ENCODE measurements around the gene APP.
A peak's percentile ranks its signal among the peaks of the same experiment; 100 is the strongest.

APP gene

GRCh38 chr21:25906587-25906986 is 264.0 kb downstream of the APP start:
- TF ChIP-seq, protein P1, sequence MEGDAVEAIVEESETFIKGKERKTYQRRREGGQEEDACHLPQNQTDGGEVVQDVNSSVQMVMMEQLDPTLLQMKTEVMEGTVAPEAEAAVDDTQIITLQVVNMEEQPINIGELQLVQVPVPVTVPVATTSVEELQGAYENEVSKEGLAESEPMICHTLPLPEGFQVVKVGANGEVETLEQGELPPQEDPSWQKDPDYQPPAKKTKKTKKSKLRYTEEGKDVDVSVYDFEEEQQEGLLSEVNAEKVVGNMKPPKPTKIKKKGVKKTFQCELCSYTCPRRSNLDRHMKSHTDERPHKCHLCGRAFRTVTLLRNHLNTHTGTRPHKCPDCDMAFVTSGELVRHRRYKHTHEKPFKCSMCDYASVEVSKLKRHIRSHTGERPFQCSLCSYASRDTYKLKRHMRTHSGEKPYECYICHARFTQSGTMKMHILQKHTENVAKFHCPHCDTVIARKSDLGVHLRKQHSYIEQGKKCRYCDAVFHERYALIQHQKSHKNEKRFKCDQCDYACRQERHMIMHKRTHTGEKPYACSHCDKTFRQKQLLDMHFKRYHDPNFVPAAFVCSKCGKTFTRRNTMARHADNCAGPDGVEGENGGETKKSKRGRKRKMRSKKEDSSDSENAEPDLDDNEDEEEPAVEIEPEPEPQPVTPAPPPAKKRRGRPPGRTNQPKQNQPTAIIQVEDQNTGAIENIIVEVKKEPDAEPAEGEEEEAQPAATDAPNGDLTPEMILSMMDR (IDR thresholded peaks at IDR 0.05; ENCODE audit: low read depth, low read length): no peak
- H3K4me3 ChIP-seq (replicated peaks in 1 of 2; ENCODE audit: low read depth in 2 of 2, low read length in 2 of 2): no peak overlapping the region
- DNase-seq (ENCODE audit: low read depth in 2 of 2): no peak

- H3K4me3 ChIP-seq (replicated peaks in 1 of 2; ENCODE audit: low read depth in 2 of 2, low read length in 2 of 2): no peak overlapping the region
- DNase-seq (ENCODE audit: low read depth in 2 of 2): no peak
- TF ChIP-seq, protein P1 (IDR thresholded peaks at IDR 0.05; ENCODE audit: low read depth, low read length): no peak
Observed at GRCh38 chr21:25905126-25905525, 265.4 kb downstream of the APP start.

- H3K4me3 ChIP-seq (replicated peaks in 1 of 2; ENCODE audit: low read depth in 2 of 2, low read length in 2 of 2): no peak overlapping the region
- TF ChIP-seq, protein P1 (IDR thresholded peaks at IDR 0.05; ENCODE audit: low read depth, low read length): no peak
- DNase-seq (ENCODE audit: low read depth in 2 of 2): no peak
Observed at GRCh38 chr21:25904044-25904695, 266.4 kb downstream of the APP start.

GRCh38 chr21:25903607-25904006 is 267.0 kb downstream of the APP start:
- no peak for DNase-seq (ENCODE audit: low read depth in 2 of 2)
- TF ChIP-seq, protein P1 (IDR thresholded peaks at IDR 0.05; ENCODE audit: low read depth, low read length): no peak
- H3K4me3 ChIP-seq (replicated peaks in 1 of 2; ENCODE audit: low read depth in 2 of 2, low read length in 2 of 2): no peak overlapping the region

DNA sequence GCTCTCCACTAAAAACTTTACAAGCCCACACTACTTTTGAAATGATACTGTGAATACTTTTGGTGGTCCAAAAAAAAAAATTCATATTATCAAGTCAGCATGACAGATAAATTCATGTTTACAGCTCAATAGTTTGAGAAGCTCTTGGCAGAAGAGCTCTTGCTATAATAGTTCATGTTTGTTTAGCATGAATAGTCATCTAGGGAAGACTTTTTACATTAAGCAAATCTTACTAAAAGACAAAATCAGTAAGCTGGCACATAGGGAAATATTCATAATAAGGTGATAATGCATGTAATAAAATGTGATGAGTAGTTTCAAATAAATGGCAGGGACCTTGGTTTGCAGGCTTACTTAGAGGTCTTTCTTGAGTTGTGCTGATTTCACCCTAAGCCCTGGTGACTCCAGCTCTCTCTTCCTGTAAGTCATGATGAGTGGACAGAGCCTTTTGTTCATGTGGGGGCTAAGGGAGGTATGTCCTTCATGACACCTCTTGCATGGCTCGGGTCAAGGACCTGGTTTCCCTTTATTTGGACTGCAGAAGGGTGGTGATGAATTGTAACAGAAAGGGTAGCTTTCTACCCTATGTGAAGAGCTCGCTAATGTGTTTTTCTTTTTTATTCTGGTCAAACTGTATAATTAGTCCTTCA is 269.1 kb downstream of the APP start:
- DNase-seq (ENCODE audit: low read depth in 2 of 2): peak in 1 of 2 donors; percentile 68
- no peak overlapping the region for H3K4me3 ChIP-seq (replicated peaks in 1 of 2; ENCODE audit: low read depth in 2 of 2, low read length in 2 of 2)
- TF ChIP-seq, protein P1 (IDR thresholded peaks at IDR 0.05; ENCODE audit: low read depth, low read length): no peak

GRCh38 chr21:25898671-25899070 is 271.9 kb downstream of the APP start:
- H3K4me3 ChIP-seq (replicated peaks in 1 of 2; ENCODE audit: low read depth in 2 of 2, low read length in 2 of 2): no peak overlapping the region
- TF ChIP-seq, protein P1 (IDR thresholded peaks at IDR 0.05; ENCODE audit: low read depth, low read length): no peak
- DNase-seq (ENCODE audit: low read depth in 2 of 2): peak; percentile 29 to 49

All from cardiac fibroblast (primary cell).